HG03558 (cell line): ENCODE measurements around the gene HOXA13.

Experiments used
- ATAC-seq: cut with Tn5 transposase; IDR thresholded peaks from one replicate; pipeline ENCODE4 v1.9.1; 2021; ENCODE audit warnings: moderate number of reproducible peaks; ENCODE audit not compliant: unreplicated experiment; ENCODE audit errors: extremely low read depth

Gene HOXA13

GRCh38 chr7:27150568-27151340, 49.1 kb downstream of the HOXA13 start:
- ATAC-seq = no peak

DNA sequence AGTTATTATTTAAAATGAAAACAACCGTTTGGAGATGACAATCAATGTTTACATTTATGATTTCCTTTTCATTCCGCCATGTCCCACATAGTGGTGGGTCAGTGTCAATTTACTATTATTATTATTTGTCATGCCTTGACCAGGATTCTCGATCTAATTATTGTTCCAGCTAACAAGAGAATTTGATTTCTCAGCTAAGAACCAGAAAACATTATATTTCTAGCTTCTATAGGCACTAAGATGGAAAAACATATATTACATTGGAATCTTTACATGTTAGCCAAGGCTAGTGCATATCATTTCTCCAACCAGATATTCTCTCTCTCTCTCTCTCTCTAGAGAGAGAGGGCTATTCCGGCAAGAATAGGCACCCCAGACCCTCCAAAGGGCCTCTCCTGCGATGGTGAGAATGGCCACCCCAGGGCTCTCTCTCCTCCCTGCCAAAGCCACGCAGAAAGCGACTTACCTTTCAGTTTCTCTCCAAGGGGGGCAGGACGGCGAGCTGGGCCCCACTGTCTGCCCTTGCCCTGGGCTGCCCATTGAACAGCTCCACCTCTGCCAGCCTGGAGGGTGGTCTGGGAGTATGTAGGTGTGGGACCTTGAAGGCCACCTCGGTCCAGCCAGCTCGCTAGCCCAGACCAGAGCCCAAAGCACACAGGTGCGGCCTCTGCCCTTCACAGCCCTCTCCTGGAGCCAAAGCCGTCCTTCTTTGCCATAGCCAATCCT, 49.9 kb downstream of the HOXA13 start:
- ATAC-seq = no peak

DNA sequence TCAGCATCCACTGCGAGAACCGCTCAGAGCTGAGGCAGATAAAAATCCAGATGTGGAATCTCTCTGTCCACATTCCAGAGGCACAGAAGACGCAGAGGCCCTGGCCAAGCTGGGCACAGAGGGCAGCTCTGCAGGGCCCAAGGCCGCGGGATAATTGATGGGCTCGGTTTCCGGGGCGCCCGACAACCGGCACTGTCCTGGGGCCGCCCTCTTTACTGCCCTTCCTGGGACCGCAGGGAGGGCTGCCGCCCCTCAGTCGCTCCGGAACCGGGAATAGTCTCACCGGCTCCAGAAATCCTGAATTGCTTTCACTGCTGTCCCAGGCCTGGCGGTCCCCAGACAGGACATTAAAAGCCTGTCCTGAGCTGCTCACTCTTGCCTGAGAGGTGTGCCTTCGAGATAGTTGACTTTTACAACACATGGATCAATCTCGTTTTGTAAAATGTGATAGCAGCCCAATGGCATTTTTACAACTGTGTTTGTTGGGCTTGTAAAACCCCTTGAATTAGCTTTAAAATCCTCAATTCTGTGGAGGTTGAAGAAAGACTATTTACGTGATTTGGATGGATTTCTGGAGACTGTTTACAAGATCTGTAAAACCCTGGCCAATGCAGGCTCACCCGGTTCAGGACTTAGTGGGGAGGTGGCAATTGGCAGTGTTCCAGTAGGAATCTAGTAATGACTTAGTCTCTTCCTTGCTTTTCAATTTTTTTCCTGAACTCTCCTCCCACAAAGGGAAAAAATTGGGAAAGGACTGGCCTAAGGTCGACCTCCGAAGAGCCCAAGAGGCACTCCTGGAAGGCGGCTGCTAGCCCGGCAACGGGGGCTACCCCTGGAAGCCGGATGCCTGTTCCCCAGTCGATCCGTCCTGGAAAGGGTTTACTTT, 50.9 kb downstream of the HOXA13 start:
- ATAC-seq = no peak

DNA sequence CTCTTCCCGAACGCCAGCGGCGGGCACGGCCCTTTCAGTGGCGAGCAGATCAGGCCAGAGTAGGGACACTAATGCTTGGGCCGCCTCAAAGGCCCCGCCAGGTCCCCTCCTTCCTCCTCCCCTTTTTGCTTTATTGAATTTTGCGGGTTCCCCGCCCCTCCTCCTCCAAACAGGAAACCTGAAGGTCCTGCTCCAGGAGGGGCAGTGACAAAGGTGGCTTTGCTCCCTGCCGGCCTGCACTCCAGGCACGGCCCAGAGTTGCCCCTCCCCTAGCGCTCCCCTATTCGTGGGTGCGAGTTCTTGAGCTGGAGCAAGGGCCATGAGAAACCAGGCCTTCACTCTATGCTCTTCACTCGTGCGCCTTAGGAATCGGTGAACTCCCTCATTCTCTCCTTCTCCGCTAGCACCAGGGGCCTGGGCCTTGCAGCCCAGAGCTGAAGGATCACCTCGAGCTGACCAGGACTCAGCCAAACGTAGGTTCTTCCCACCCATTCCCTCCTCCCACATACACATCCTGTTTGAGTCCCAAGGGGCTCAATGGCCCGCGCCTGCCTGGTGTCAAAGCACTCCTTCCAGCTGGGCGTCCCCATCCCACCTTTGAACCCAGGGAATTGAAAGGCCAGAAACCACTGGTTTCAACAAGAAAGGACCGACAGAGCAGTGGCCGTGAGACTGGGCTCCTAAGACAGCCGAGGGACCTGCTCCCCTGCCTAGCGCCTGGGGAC, 51.7 kb downstream of the HOXA13 start:
- ATAC-seq = no peak

- ATAC-seq = no peak
These were observed 52.5 kb downstream of the HOXA13 start, which contains the start of gene HOXA6 for GRCh38 chr7:27147199-27148030. TSS of gene HOXA6 (minus strand) at chr7:27147774. CDS start at chr7:27147749, 25 bp downstream.

DNA sequence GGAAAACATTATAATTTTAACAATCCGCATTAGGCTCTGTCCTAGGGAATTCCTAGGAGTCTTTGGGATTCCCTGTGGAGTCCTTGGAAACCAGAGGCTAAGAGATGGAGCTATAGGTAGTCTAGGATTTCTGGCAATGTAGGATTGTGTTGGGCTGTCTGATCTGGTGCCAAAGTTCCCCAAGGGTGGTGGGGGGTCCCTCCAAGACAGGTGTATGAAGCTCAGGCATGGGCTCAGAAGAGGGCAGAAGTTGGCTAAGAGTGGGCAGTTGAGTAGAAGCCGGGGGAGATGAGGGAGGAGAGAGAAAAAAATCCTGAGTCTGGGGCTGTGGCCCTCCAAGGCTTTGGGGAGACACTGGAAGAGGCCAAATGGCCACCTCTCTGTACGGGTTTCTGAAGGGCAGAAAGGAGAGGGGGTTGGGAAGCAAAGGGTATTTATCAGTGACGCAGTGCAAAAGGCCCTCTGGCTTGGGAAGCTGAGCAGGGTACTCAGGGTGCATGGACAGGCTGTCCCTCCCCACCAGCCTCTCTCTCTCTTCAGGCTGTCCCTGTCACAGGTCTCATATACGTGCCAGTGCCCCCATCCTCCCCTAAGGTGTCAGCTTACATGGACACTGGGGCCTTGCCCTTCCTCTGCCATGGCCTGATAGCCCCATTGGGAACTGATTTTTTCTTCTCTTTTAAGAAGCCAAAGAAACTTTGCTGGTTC, 53.2 kb downstream of the HOXA13 start:
- ATAC-seq = no peak

- ATAC-seq = no peak
These were observed 53.9 kb downstream of the HOXA13 start for GRCh38 chr7:27145914-27146412.

GRCh38 chr7:27145165-27145913, 54.6 kb downstream of the HOXA13 start:
- no peak for ATAC-seq

DNA sequence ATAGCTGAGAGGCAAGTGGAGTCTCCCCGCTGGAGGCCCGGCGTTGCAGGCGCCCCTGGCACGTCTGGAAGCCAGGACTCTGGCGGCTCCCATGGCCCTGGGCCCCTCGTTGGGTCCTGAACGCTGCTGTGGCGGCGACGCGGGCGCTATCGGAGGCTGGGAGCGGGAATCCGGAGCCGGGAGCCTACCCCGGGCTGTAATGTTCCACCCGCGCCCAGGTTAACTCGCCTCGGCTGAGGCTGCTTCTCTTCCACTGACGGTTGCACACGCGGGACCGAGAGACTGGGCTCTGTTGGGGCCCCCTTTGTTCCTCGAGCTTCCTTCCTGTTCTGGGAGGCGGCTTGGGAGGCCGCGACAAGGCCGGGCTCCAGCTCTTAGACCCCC, 55.1 kb downstream of the HOXA13 start:
- no peak for ATAC-seq
